PC-3 (cell line): ENCODE measurements around the gene GNAI1. TPM values are rescaled to one million over a fixed set of nuclear protein-coding genes. Genes with fewer than 3 reads are reported as not detected.

ENCODE experiments used
- ATAC-seq: fragments of 200-7000 bp; cut with Tn5 transposase; 2 replicates; pipeline ENCODE4 v1.9.1; 2020; ENCODE audit warnings: mild to moderate bottlenecking, moderate library complexity
- BruUV-seq: library from RNA; stranded (reverse); fragments of 400-500 nt; replicated peaks from 2 replicates; lab custom pipeline; 2021; lab: Mats Ljungman, UMichigan
- CTCF ChIA-PET: fragments of 300-600 bp; sonication (Branson Sonifier 250); formaldehyde crosslinking; loops from one replicate; lab custom pipeline; 2022; ENCODE audit warnings: antibody characterized with exemption; lab: Charles Lee
- POLR2A ChIA-PET: fragments of 300-600 bp; sonication (Branson Sonifier 250); formaldehyde crosslinking; loops from one replicate; lab custom pipeline; 2022; ENCODE audit warnings: antibody characterized with exemption; ENCODE audit not compliant: unreplicated experiment; lab: Charles Lee
- DNase-seq: peaks from one replicate; pipeline ENCODE4 v3.0.0-alpha.2; 2015
- H2AFZ ChIP-seq: fragments of 300-600 bp; sonication (generic); 2 replicates; pipeline ENCODE4 v1.6.0; 2016; ENCODE audit warnings: antibody characterized with exemption, low read length
- H3F3A ChIP-seq: fragments of 300-600 bp; sonication (generic); one replicate; pipeline ENCODE4 v1.6.0; 2017; ENCODE audit warnings: antibody characterized with exemption, low read length, control low read depth, mild to moderate bottlenecking; ENCODE audit not compliant: unreplicated experiment
- H3K27ac ChIP-seq: fragments of 300-600 bp; sonication (generic); 2 replicates; pipeline ENCODE4 v1.5.1; 2016; ENCODE audit warnings: mild to moderate bottlenecking, low read length
- H3K27me3 ChIP-seq: fragments of 300-600 bp; sonication (generic); 2 replicates; pipeline ENCODE4 v1.6.1; 2016; ENCODE audit warnings: low read length, mixed read lengths
- H3K36me3 ChIP-seq: fragments of 300-600 bp; sonication (generic); 2 replicates; pipeline ENCODE4 v1.6.1; 2016; ENCODE audit warnings: low read depth, mixed run types, low read length, mixed read lengths
- H3K4me1 ChIP-seq: fragments of 300-600 bp; sonication (generic); 2 replicates; pipeline ENCODE4 v1.5.1; 2016; ENCODE audit warnings: low read length; ENCODE audit not compliant: insufficient read depth
- H3K4me2 ChIP-seq: fragments of 300-600 bp; sonication (generic); 2 replicates; pipeline ENCODE4 v1.6.0; 2016; ENCODE audit warnings: low read length
- H3K4me3 ChIP-seq: fragments of 300-600 bp; sonication (generic); 2 replicates; pipeline ENCODE4 v1.5.1; 2016; ENCODE audit warnings: mild to moderate bottlenecking, low read length, mixed read lengths
- H3K79me2 ChIP-seq: fragments of 300-600 bp; sonication (generic); 2 replicates; pipeline ENCODE4 v1.6.1; 2017; ENCODE audit warnings: low read length, mixed read lengths
- H3K9ac ChIP-seq: fragments of 300-600 bp; sonication (generic); 2 replicates; pipeline ENCODE4 v1.6.0; 2016; ENCODE audit warnings: mild to moderate bottlenecking, low read length
- H3K9me2 ChIP-seq: fragments of 300-600 bp; sonication (generic); replicated peaks from 2 replicates; pipeline ENCODE4 v1.6.1; 2016; ENCODE audit warnings: mixed run types, low read length, mixed read lengths
- H3K9me3 ChIP-seq: fragments of 300-600 bp; sonication (generic); 2 replicates; pipeline ENCODE4 v1.6.1; 2016; ENCODE audit warnings: low read length, mixed read lengths
- H4K20me1 ChIP-seq: fragments of 300-600 bp; sonication (generic); 2 replicates; pipeline ENCODE4 v1.6.1; 2016; ENCODE audit warnings: low read length, mixed read lengths
- CTCF ChIP-seq: fragments of 300-600 bp; sonication (generic); conservative IDR thresholded peaks from 2 replicates; pipeline ENCODE4 v1.5.1; 2017; ENCODE audit warnings: antibody characterized with exemption, low read depth, mild to moderate bottlenecking, low read length
- EZH2 ChIP-seq: fragments of 300-600 bp; sonication (generic); IDR thresholded peaks from one replicate; pipeline ENCODE4 v1.6.1; 2017; ENCODE audit warnings: antibody characterized with exemption, mild to moderate bottlenecking, low read length; ENCODE audit not compliant: unreplicated experiment
- EZH2phosphoT487 ChIP-seq: fragments of 300-600 bp; sonication (generic); IDR thresholded peaks from 2 replicates; pipeline ENCODE4 v1.6.1; 2018; ENCODE audit warnings: mild to moderate bottlenecking, antibody characterized with exemption, low read length, borderline replicate concordance
- intact Hi-C: fragments of 100-400 bp; cut with micrococcal nuclease; formaldehyde crosslinking; loops from 2 replicates; pipeline ENCODE4 v1.9.0; 2023
- total RNA-seq: library from RNA; depleted of rRNA; stranded (reverse); fragments of >200 nt; gene quantifications from 2 replicates; pipeline ENCODE4 v1.2.3, GENCODE V29; 2014

Gene GNAI1
- total RNA-seq, 1 experiment from 2014 or later, result 16.9 TPM

GRCh38 chr7:80215734-80216133, 81.1 kb downstream of the GNAI1 start:
- ChIA-PET POLR2A (interaction anchor here (0.6 kb wide), 2 partner anchors 16 to 77 kb away, joined by 3 to 4 read pairs; no protein-coding TSS in a partner anchor), CTCF (no interaction called here)
- H3F3A ChIP-seq, result no peaks in the 10 kb centered on the region
- no peak for DNase-seq
- H3K4me3 ChIP-seq, result no peak overlapping the region
- no peaks in the 10 kb centered on the region for H3K27me3 ChIP-seq
- H3K79me2 ChIP-seq, result no peaks in the 10 kb centered on the region
- no peak overlapping the region for H3K4me2 ChIP-seq
- H2AFZ ChIP-seq, result no peak overlapping the region
- H3K9me2 ChIP-seq, result no peaks in the 10 kb centered on the region
- ATAC-seq, result no peak
- TF ChIP-seq EZH2 (no peak), EZH2phosphoT487 (no peak), CTCF (no peak)
- no peaks in the 10 kb centered on the region; the same call in 1 of the 2 replicates for H3K36me3 ChIP-seq
- no peaks in the 10 kb centered on the region for H3K9me3 ChIP-seq
- intact Hi-C loops, result loop anchor here (5.0 kb wide), 1 partner anchor 177 kb away; no protein-coding TSS in a partner anchor
- H4K20me1 ChIP-seq, result no peaks in the 10 kb centered on the region
- no TSS peak for BruUV-seq
- no peak overlapping the region for H3K9ac ChIP-seq
- peaks cover 15% of the 10 kb centered on the region for H3K4me1 ChIP-seq
- no peak overlapping the region for H3K27ac ChIP-seq

GRCh38 chr7:80216996-80217842, 82.6 kb downstream of the GNAI1 start:
- no peak for DNase-seq
- no peaks in the 10 kb centered on the region for H3F3A ChIP-seq
- H3K79me2 ChIP-seq, result no peaks in the 10 kb centered on the region
- no peaks in the 10 kb centered on the region; the same call in 1 of the 2 replicates for H3K36me3 ChIP-seq
- H3K4me3 ChIP-seq, result no peak overlapping the region
- H2AFZ ChIP-seq, result no peak overlapping the region
- no peaks in the 10 kb centered on the region for H3K9me2 ChIP-seq
- no peak for ATAC-seq
- peaks cover 15% of the 10 kb centered on the region for H3K4me1 ChIP-seq
- no peak overlapping the region for H3K27ac ChIP-seq
- intact Hi-C loops, result loop anchor here (5.0 kb wide), 1 partner anchor 175 kb away; no protein-coding TSS in a partner anchor
- no peak overlapping the region for H3K9ac ChIP-seq
- no TSS peak for BruUV-seq
- POLR2A ChIA-PET, result no interaction called here
- TF ChIP-seq EZH2 (no peak), CTCF (no peak), EZH2phosphoT487 (no peak)
- H3K4me2 ChIP-seq, result no peak overlapping the region
- H3K9me3 ChIP-seq, result no peaks in the 10 kb centered on the region
- no peaks in the 10 kb centered on the region for H4K20me1 ChIP-seq
- H3K27me3 ChIP-seq, result no peaks in the 10 kb centered on the region
- CTCF ChIA-PET, result no interaction called here
